Left hindlimb (tissue), 1 donor: ENCODE results near the gene KRT9.
"Not testable (repeated sequence)": the region's sequence is repeated elsewhere in the genome, so short reads cannot be mapped to it uniquely, and the experiment has no call there.

Experiments
- DNase-seq: peaks from one replicate; pipeline ENCODE4 v3.0.0-alpha.2; 2018

KRT9 gene

DNA sequence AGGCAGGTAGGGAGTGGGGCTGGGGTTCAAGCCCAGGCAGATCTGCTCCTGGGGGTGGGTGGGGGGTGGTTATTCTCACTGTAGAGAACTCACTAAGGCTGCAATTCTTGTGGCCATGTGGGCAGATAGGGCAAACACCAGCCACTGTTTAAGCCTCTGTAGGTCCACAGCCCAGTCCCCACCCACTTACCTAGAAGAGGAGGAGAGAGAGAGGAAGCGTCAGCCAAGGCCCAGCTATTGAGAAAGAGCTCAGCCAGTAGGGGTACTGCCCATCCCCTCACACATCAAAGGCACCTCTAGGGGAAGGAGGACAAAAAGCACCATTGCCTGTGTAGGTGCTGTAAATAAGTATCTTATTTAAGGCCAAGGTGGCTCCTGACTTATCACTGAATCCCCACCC lies 27.8 kb upstream of the KRT9 start:
- no peak for DNase-seq

GRCh38 chr17:41595585-41595984 lies 23.7 kb upstream of the KRT9 start:
- DNase-seq: no peak

DNA sequence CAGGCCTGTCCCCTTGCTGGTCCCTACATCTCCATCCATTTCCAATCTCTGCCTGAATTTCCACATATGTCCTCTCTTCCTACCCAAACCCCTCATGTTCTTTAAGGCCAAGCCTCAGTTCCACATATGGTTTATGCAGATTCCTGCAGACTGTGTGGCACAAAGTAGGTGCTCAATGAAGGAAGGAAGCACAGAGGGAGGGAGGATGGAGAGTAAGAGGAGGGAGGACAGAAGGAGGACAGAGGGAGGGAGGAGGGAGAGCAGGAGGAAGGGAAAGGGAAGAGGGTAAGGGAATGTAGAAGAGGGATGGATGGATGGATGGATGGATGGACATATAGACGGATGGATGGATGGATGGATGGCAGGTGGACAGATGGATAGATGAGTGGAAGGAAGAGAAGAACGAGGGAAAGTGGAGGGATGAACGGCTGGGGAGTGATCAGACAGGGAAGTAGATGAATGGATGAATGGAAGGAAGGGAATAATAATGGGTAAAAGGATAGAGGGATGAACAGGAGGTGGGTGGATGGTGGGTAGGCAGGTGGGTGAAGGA lies 22.6 kb upstream of the KRT9 start:
- no peak for DNase-seq

DNA sequence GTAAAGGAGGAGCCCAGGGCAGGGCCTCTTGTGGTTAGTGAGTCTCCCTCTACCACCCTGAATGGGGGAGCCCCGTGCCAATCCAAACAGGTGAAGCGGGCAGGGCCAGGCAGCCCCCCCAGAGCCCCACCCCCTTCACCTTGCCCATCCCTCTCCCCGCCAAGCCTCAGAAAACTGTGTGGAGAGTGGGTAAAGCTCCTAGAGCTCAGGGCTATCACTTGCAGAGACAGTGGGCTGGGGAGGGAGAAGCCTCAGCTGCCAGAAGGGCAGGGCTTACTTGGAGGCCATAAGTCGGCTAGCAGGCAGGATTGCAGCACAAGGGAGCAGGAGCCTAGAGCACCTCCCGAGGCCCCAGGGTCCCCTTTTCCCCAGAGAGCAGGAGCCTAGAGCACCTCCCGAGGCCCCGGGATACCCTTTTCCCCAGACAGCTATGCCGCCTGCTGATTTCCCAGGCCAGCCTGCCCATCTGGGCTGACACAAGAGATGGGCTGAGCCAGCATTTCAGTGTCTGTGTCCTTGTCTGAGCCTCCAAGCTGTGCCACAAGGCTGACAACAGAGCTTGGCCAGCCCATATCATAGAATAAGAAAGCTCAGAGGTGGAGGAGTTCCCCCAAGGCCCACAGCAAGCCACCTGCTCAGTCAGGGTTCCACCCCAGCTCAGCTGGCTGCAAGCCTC lies 21.6 kb upstream of the KRT9 start:
- DNase-seq: no peak

GRCh38 chr17:41592601-41593305 lies 20.9 kb upstream of the KRT9 start:
- DNase-seq: no peak

- no peak for DNase-seq
Observed at GRCh38 chr17:41589301-41589700, 17.4 kb upstream of the KRT9 start.

DNA sequence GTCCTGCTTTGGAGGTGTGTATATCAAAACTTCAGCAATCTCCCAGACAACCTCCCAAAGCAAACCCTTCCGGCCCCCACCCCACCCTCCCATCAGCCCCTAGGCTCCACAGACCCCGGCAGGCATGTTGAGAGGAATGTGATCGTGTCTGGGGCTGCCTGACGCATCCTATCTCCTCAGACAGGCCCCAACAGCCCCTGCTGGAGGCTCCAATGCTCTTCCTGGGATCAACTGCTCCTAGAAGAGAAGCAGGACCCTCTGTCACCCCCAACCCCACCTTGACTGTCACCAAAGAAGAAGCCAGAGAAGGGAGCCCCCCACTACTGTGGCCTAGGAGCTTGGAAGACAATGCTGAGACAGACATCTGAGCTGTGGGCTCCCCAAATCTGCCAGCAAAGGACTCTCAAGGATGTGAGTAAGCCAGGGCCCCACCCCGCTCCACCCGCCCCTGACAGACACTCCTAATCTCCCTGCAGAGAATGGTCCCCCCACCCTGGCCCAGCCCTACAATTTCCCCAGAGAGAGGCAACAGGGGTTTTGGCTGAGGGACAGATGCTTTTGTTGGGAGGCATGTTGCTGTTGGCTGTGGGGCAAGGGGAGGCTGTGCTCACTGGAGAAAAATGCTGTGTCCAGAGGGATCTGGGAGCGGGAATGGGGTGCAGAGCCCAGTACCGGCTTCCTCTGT lies 16.4 kb upstream of the KRT9 start:
- no peak for DNase-seq

DNA sequence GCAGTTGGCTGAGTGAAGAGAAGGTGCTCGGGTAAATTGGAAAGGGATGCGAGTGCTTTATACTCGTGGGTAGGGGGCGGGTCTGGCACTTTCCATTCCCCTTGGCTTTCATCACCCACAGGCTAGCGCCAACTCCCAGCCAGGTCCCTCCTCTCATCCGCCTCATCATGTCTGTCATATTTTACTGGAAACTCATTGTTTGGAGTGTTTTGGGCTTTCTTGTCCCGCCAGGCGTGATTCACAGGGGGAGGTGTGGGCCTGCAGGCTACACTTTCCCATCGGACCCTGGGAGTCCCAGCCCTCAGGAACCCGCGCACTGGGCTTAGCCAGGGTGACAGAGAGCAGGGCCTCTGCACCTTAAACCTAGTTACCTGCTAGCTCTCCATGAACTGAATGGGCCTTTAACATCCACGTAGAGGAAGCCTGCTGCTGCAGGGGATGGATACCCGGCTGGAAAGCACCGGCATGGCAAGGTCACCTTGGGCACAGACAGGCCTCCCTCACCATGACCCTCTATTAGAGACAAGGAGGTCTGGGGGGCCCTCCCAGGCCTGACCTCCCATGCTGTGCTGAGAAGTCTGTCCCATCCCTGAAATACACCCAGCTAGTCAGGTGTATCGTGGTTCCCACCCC lies 15.1 kb upstream of the KRT9 start, which contains the start of gene KRT14:
Gene KRT14, minus strand, starts transcription at position 33 of the 633 bp plus-strand sequence. CDS start 61 bp downstream, outside the sequence.
- no peak for DNase-seq

DNA sequence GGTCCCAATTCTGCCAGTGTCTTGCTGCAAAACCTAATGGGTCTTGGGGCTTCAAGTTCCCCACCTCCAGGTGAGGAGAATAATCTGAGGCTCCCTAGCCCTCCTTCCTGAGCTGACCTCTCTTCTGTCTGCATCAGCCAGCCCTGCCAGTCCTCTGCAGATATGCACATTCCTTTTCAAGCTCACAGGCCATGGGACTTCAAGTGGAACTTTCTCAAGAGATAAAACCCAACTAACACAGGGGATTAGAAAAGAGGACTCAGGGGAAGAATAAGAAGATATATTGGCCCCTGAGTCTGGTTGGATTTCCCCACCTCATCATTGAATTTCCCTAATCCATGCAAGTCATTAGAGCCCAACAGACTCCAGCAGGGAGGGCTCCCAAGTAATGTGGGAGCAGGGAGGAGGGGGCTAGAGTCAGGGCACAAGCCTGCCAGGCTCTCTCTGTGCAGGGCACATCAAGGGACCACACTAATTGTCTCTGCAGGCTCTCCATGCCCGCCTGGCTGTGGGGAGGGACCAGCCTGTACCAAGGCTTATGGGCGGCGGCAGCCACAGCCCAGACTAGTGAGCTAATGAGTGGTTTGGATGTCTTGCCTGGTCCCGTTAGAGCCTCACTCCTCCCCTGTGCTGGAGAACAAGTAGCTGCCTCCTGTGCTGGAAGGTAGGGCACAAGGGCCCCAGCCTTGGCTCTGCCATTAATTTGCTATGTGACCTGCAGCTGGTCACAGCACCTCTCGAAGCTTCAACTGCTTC lies 13.6 kb upstream of the KRT9 start:
- DNase-seq: peak; percentile 43

- DNase-seq: not testable (repeated sequence)
Observed at GRCh38 chr17:41584331-41584927, 12.6 kb upstream of the KRT9 start.

DNA sequence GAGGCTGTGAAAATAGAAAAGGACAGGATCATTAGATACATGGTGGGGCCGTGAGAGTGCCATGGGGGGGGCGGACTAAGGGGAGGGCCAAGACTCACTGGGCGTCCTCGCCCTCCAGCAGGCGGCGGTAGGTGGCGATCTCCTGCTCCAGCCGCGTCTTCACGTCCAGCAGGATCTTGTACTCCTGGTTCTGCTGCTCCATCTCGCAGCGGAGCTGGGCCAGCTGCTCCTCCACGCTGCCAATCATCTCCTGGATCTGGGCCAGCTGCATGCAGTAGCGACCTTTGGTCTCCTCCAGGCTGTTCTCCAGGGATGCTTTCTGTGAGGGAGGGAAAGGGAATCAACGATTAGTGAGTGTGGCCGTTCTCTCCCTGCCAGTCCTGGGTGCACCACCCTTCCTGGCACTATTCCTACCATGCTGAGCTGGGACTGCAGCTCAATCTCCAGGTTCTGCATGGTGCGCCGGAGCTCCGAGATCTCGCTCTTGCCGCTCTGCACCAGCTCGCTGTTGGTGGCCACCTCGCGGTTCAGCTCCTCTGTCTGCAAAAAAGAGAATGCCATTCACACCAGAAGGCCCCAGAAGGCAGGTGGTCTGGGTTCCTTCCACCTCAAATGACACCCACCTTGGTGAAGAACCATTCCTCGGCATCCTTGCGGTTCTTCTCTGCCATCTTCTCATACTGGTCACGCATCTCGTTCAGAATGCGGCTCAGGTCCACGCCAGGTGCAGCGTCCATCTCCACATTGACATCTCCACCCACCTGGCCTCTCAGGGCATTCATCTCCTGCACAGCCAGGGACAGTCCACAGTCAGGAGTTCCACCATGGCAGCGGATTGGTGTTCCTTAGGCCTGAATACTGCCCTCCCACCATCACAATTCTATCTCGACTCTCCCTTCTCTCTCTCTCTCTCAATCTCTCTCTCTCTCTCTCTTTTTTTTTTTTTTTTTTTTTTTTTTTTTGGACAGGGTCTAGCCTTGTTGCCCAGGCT lies 11.6 kb upstream of the KRT9 start:
- no peak for DNase-seq

DNA sequence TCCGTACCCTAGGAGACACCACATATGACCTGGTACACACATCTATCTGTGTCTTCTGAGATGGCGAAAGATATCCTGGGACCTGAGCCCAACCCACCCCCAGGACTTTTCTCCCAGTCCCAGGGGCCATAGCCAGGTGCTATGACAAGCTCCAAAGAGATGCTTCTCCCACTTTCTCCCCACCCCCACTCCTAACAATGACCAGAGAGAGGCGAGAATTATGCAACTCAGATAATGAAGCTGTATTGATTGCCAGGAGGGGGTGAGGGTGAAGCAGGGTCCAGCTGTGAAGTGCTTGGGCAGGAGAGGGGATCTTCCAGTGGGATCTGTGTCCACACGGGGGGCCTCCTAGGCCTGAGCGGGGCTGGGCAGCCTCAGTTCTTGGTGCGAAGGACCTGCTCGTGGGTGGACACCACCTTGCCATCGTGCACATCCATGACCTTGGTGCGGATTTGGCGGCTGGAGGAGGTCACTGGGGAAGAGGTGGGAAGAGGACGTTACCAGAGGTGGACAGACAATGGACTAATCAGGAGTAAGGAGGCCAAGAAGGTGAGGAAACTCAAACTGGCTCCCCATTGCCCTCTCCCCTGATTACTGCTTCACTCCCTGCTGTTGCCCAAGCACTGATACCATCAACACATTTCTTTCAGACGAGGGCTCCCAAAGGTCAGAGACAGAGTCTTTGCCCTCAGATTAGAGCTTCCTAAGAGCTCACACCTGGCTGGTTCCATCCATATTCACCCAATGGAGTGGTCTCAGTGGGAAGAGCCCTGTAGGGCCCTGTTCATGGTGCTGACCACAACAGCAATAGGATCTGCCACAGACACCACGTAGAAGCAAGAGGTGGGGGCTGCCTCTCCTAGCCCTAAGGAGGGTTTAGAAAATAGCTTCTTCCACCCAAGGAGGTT lies 10.5 kb upstream of the KRT9 start:
- not testable (repeated sequence) for DNase-seq

GRCh38 chr17:41581366-41582060 lies 9.7 kb upstream of the KRT9 start:
- no peak for DNase-seq

DNA sequence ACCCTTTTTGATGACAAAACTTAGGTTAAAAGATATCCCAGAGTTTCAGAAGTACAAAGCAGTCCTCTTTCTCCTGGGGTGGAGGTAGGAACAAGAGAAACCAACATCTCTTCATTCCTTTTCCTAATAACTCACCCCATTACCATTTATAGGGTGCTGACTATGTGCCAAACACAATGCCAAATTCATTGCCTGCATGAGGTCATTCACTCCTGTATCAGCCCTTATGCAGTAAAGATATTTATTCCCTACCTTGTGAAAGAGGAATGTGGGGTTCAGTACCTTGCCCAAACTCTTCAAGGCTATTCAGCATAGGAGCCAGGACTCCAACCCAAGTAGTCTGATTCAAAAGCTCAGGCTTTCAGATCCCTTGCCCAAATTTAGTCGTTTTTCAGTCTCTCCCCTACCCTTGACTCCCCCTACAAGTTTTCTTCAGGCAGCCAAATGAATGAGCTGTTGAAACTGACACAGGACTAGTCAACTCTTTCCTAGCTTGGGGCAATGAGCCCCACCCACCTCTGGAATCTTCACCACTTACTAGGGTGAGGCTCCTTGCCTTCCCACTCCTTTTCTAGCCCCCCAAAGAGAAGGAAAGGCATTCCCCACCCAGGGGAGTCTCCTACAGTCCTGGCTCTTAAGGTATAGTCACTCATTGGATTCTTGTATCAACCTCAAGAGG lies 9.0 kb upstream of the KRT9 start:
- no peak for DNase-seq

DNA sequence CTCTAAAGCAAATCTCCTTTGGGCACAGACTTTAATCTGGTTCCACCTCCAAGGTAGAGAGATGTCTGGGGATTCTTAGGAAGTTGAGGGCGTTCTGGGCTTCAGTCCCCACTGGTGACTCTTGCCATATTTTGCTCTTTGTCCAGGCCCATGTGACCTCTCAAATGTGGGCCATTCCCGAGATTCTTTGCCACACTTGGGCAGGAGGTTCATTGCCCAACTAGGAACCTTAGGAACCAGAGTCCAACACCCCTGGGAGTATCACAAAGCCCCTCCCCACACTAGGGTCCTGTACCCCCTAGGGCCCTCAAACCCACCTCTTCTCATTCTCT lies 8.4 kb upstream of the KRT9 start:
- no peak for DNase-seq

DNA sequence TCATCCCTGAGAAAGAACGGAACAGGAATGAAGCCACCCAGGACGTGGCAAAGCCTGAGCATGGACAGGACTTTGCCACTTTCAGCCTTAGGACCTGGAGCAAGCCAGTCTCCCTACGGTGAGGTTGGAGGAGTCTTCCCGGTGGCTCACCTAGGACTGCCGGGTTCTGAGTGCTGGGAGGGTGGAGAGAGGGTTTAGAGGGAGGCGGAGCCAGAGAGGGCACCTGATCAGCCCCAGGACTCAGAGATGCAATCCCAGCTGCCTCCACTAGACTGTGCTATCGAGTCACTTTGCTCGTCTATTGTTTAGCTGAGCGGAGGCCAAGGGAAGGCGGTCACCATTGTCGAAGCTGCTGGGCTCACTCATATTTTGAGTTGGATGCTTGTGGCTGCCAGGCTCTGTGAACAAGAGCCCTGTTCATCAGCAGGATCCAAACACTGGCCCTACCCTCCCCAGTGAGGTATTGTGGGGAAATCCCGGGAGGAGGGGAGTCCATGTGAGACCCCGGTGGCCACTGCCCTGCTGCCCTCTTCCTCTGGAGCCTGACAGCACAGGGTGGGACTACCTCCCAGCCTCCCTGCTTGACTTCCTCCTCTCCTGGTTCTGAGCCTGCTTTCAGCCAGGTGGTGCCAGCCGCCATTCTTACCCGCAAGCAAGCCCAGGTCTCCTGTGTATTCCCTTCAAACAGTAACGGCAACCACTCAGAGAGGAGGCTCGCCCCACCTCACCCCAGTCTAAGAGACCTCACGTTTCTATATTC lies 7.8 kb upstream of the KRT9 start:
- DNase-seq: peak; percentile 78

- no peak for DNase-seq
Observed at GRCh38 chr17:41578971-41579370, 7.1 kb upstream of the KRT9 start.

GRCh38 chr17:41578538-41578937 lies 6.7 kb upstream of the KRT9 start:
- no peak for DNase-seq
